ENCODE results near the gene GPRC5C.

DNA sequence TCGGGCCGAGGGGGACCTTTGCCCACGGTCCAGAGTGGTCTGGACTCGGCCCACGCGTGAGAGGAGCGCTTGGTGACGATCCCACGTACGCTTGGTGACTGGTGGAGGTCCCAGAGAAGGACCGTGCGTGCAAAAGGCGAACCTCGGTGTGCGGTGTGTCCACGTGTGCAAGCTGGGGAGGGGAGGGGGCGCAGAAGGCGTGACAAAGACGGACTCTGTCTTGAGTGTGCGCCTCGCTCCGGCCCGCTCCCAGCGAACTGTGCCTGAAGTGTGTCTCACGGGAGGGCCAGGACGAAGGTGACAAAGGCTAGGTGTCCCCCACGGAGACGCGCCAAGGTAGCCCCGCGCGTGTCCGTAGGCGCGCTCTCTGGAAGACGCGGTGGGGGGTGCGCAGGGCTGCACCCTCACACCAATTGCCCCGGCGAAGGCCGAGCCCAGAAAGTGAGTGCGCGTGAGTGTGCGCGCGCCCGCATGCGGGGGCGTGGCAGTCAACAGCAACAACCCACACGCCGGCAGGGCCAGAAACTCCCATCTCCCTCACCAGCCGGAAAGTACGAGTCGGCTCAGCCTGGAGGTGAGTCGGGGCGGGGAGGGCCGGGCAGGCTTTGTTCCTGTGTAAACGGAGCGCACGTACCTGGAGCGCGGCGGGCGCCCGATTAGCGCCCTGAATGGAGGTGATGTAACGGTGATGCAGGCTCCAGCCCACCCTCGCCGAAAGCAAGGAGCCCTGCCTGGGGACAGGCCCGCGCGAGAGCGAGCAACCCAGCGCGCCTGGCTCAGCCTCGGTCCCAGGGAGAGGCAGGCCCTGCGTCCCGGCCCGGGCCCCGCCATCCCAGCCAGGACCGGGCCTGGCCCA, at the start of gene GPRC5C:
- TF ChIP-seq, protein P1, sequence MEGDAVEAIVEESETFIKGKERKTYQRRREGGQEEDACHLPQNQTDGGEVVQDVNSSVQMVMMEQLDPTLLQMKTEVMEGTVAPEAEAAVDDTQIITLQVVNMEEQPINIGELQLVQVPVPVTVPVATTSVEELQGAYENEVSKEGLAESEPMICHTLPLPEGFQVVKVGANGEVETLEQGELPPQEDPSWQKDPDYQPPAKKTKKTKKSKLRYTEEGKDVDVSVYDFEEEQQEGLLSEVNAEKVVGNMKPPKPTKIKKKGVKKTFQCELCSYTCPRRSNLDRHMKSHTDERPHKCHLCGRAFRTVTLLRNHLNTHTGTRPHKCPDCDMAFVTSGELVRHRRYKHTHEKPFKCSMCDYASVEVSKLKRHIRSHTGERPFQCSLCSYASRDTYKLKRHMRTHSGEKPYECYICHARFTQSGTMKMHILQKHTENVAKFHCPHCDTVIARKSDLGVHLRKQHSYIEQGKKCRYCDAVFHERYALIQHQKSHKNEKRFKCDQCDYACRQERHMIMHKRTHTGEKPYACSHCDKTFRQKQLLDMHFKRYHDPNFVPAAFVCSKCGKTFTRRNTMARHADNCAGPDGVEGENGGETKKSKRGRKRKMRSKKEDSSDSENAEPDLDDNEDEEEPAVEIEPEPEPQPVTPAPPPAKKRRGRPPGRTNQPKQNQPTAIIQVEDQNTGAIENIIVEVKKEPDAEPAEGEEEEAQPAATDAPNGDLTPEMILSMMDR (IDR thresholded peaks at IDR 0.05; ENCODE audit: low read depth, low read length) = no peak
- TF ChIP-seq POLR2A (IDR thresholded peaks at IDR 0.05; ENCODE audit: extremely low read depth, insufficient read length) (no peak), MYC (IDR thresholded peaks at IDR 0.05; ENCODE audit: low read depth, low read length) (peak; percentile 25; the same call in 1 of the 2 replicates)
- TF ChIP-seq, protein P2, sequence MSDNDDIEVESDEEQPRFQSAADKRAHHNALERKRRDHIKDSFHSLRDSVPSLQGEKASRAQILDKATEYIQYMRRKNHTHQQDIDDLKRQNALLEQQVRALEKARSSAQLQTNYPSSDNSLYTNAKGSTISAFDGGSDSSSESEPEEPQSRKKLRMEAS (IDR thresholded peaks at IDR 0.05; ENCODE audit: low read depth, low read length) = peak; percentile 50

All from NB4 (cell line).